Fibroblast of mammary gland (primary cell): ENCODE measurements around the gene RNF25.
A peak's percentile ranks its signal among the peaks of the same experiment; 100 is the strongest.

Experiments
- DNase-seq: peaks from one replicate; pipeline ENCODE4 v3.0.0-alpha.2; 2010; ENCODE audit warnings: low read depth
- H3K4me3 ChIP-seq: 2 replicates; pipeline ENCODE4 v1.5.1; 2011; ENCODE audit warnings: low read depth, mild to moderate bottlenecking, low read length, moderate library complexity; ENCODE audit not compliant: control insufficient read depth
- TF ChIP-seq, protein P1 (sequence below): conservative IDR thresholded peaks from 2 replicates; pipeline ENCODE4 v1.5.1; 2011; ENCODE audit warnings: low read depth, low read length, inconsistent platforms; ENCODE audit not compliant: control insufficient read depth, insufficient read depth

Gene RNF25, protein sequence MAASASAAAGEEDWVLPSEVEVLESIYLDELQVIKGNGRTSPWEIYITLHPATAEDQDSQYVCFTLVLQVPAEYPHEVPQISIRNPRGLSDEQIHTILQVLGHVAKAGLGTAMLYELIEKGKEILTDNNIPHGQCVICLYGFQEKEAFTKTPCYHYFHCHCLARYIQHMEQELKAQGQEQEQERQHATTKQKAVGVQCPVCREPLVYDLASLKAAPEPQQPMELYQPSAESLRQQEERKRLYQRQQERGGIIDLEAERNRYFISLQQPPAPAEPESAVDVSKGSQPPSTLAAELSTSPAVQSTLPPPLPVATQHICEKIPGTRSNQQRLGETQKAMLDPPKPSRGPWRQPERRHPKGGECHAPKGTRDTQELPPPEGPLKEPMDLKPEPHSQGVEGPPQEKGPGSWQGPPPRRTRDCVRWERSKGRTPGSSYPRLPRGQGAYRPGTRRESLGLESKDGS

GRCh38 chr2:218671654-218672566, at the start of gene RNF25, which contains the start of gene STK36:
TSS of gene RNF25 (minus strand) at chr2:218672002. CDS start at chr2:218671970, 32 bp downstream.
TSS of gene STK36 (plus strand) at chr2:218672086. CDS start at chr2:218672830, 744 bp downstream.
- peak within 1 kb of the TSS; percentile 90 for H3K4me3 ChIP-seq
- peak; percentile 88 for DNase-seq
- TF ChIP-seq, protein P1, sequence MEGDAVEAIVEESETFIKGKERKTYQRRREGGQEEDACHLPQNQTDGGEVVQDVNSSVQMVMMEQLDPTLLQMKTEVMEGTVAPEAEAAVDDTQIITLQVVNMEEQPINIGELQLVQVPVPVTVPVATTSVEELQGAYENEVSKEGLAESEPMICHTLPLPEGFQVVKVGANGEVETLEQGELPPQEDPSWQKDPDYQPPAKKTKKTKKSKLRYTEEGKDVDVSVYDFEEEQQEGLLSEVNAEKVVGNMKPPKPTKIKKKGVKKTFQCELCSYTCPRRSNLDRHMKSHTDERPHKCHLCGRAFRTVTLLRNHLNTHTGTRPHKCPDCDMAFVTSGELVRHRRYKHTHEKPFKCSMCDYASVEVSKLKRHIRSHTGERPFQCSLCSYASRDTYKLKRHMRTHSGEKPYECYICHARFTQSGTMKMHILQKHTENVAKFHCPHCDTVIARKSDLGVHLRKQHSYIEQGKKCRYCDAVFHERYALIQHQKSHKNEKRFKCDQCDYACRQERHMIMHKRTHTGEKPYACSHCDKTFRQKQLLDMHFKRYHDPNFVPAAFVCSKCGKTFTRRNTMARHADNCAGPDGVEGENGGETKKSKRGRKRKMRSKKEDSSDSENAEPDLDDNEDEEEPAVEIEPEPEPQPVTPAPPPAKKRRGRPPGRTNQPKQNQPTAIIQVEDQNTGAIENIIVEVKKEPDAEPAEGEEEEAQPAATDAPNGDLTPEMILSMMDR, result no peak

GRCh38 chr2:218721488-218721887, 49.7 kb upstream of the RNF25 start:
- DNase-seq, result no peak
- TF ChIP-seq, protein P1, result no peak
- no peak overlapping the region for H3K4me3 ChIP-seq

DNA sequence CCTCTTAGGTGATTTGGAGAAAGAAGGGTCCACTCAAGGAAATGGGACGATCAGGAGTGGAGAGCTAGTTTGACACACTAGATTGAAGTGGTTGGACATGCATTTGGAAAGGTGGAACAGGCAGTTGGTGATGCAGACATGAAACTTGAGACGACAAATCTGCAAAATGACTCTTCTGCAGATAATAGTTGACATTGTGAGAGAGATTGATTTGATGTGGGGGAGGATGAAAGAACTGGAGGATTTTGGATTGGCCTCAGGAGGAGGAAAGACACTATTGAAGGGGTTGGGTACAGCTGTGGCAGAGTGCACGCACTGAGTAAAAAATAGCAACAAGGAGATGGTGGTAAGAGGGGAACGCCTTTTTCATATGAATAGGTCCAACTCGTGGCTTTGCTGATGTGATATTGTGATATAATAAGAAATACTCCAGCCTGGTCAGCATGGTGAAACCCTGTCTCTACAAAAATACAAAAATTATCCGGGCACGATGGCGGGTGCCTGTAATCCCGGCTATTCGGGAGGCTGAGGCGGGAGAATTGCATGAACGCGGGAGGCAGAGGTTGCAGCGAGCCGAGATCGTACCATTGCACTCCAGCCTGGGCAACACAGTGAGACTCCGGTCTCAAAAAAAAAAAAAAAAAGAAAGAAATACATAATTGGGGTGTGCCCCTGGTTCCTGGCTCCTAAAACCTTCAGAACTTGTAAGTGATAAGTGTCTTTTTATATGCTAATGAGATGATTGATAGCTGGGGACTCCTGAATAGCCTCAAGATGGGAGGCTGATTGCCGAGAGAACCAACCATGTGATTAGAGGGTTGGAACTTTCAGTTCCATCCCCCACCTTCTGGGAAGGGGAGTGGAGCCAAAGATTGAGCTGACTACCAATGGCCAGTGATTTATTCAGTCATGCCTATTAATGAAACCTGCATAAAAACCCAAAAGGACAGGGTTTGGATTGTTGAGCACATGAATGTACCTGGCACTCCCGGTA, 48.5 kb upstream of the RNF25 start:
- DNase-seq, result no peak
- TF ChIP-seq, protein P1, result no peak
- H3K4me3 ChIP-seq, result no peak overlapping the region

DNA sequence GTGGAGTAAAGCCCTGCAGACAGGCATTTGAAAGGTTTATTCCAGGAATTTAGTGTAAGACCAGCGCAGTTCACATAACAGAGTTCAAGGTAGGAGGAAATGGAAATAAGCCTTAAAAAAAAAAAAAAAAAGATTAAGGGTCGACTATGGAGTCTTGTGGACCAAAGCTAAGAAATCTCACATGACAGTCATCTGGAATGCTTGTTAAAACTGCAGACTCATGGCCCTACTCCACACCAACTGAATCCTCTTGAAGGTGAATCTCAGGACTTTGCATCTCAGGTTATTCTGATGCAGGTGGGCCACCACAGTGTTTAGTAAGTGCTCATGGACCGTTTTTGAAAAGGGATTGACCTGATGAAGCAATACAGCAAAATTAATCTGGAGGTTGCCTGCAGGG, 47.7 kb upstream of the RNF25 start:
- no peak for DNase-seq
- TF ChIP-seq, protein P1, result no peak
- no peak overlapping the region for H3K4me3 ChIP-seq

GRCh38 chr2:218718058-218718457, 46.3 kb upstream of the RNF25 start:
- H3K4me3 ChIP-seq, result no peak overlapping the region
- TF ChIP-seq, protein P1, result no peak
- no peak for DNase-seq

- DNase-seq, result no peak
- TF ChIP-seq, protein P1, result no peak
- H3K4me3 ChIP-seq, result no peak overlapping the region
Measured at GRCh38 chr2:218717262-218717661, 45.5 kb upstream of the RNF25 start.
